SK-N-SH (cell line): ENCODE data around the gene PSMD14. TPM values are rescaled to one million over a fixed set of nuclear protein-coding genes. Genes with fewer than 3 reads are reported as not detected.

Source experiments
- CTCF ChIA-PET: fragments of 300-600, 350-600 bp; formaldehyde crosslinking; extraction: SDS; loops from one replicate; lab custom pipeline; 2021; lab: Yijun Ruan, JAX
- POLR2A ChIA-PET: fragments of 350-600 bp; sonication (Branson Sonifier 250); formaldehyde crosslinking; extraction: SDS; loops from one replicate; lab custom pipeline; 2020; ENCODE audit warnings: antibody characterized with exemption, inconsistent platforms; lab: Yijun Ruan, JAX
- DNase-seq: peaks from one replicate; pipeline ENCODE4 v3.0.0; 2012
- H2AFZ ChIP-seq: fragments of 200-600 bp; sonication (generic); 2 replicates; pipeline ENCODE4 v1.8.1; 2016; ENCODE audit warnings: antibody characterized with exemption, mild to moderate bottlenecking, low read depth
- H3F3A ChIP-seq: fragments of 200-600 bp; sonication (generic); replicated peaks from 2 replicates; pipeline ENCODE3; 2016; ENCODE audit warnings: antibody characterized with exemption, mild to moderate bottlenecking; ENCODE audit not compliant: insufficient read depth
- H3K27ac ChIP-seq, 2 experiments: fragments of 200-500 bp in 1 of 2; fragments of 200-600 bp in 1 of 2; sonication (Bioruptor generic) in 1 of 2; sonication (generic), shearing (Covaris generic) in 1 of 2; 2 replicates each; pipeline versions ENCODE4 v1.5.1 to v1.6.1; 2014 to 2016; ENCODE audit warnings: low read depth in 2 of 2, inconsistent platforms in 1 of 2, low read length in 1 of 2, mild to moderate bottlenecking in 1 of 2, mixed read lengths in 1 of 2
- H3K27me3 ChIP-seq: fragments of 200-600 bp; sonication (generic), shearing (Covaris generic); 2 replicates; pipeline ENCODE4 v1.6.1; 2016; ENCODE audit warnings: mixed run types; ENCODE audit not compliant: insufficient read depth
- H3K36me3 ChIP-seq, 2 experiments: fragments of 200-500 bp in 1 of 2; fragments of 200-600 bp in 1 of 2; sonication (Bioruptor generic) in 1 of 2; sonication (generic) in 1 of 2; replicated peaks in 1 of 2; 2 replicates each; pipeline versions ENCODE3 to v1.5.1; 2014 to 2016; ENCODE audit warnings: low read length in 1 of 2, mild to moderate bottlenecking in 1 of 2; ENCODE audit not compliant: insufficient read depth in 2 of 2, control insufficient read depth in 1 of 2
- H3K4me1 ChIP-seq, 2 experiments: fragments of 200-500 bp in 1 of 2; fragments of 200-600 bp in 1 of 2; sonication (Bioruptor generic) in 1 of 2; sonication (generic), shearing (Covaris generic) in 1 of 2; 2 replicates each; pipeline versions ENCODE4 v1.5.1 to v1.6.1; 2014 to 2016; ENCODE audit warnings: low read depth in 1 of 2, low read length in 1 of 2, mixed run types in 1 of 2; ENCODE audit not compliant: insufficient read depth in 2 of 2, control insufficient read depth in 1 of 2
- H3K4me2 ChIP-seq: fragments of 200-600 bp; sonication (generic), shearing (Covaris generic); 2 replicates; pipeline ENCODE4 v1.6.1; 2017; ENCODE audit warnings: mixed run types
- H3K4me3 ChIP-seq, 2 experiments: fragments of 200-500 bp in 1 of 2; fragments of 200-600 bp in 1 of 2; sonication (Bioruptor generic) in 1 of 2; sonication (generic), shearing (Covaris generic) in 1 of 2; 2 replicates each; pipeline versions ENCODE4 v1.5.1 to v1.8.1; 2014 to 2016; ENCODE audit warnings: low read depth in 2 of 2, inconsistent platforms in 1 of 2, low read length in 1 of 2, mild to moderate bottlenecking in 1 of 2, mixed read lengths in 1 of 2, moderate library complexity in 1 of 2
- H3K79me2 ChIP-seq: fragments of 200-600 bp; sonication (generic); 2 replicates; pipeline ENCODE4 v1.8.1; 2017; ENCODE audit warnings: mild to moderate bottlenecking; ENCODE audit not compliant: insufficient read depth
- H3K9ac ChIP-seq: fragments of 200-600 bp; sonication (generic); 2 replicates; pipeline ENCODE4 v1.6.1; 2017; ENCODE audit warnings: mixed run types
- H3K9me2 ChIP-seq: fragments of 200-600 bp; sonication (generic); 2 replicates; pipeline ENCODE4 v1.6.1; 2017; ENCODE audit warnings: mixed run types
- H3K9me3 ChIP-seq: fragments of 200-600 bp; sonication (generic); 2 replicates; pipeline ENCODE4 v1.6.1; 2017; ENCODE audit warnings: mixed run types, mild to moderate bottlenecking, moderate library complexity
- H4K20me1 ChIP-seq: fragments of 200-600 bp; sonication (generic); 2 replicates; pipeline ENCODE4 v1.6.1; 2017; ENCODE audit warnings: mild to moderate bottlenecking, mixed run types; ENCODE audit not compliant: insufficient read depth
- EP300 ChIP-seq, 2 experiments: IDR thresholded peaks; 2 replicates each; pipeline versions ENCODE4 v1.4.0 to v1.6.1; 2012; ENCODE audit warnings: borderline replicate concordance in 1 of 2, low read depth in 1 of 2, low read length in 1 of 2
- EZH2phosphoT487 ChIP-seq: fragments of 200-600 bp; sonication (generic); IDR thresholded peaks from 2 replicates; pipeline ENCODE4 v1.6.1; 2017; ENCODE audit warnings: low read depth, mixed run types, mild to moderate bottlenecking, antibody characterized with exemption, moderate library complexity, borderline replicate concordance
- GABPA ChIP-seq: IDR thresholded peaks from 2 replicates; pipeline ENCODE4 v1.4.0; 2012; ENCODE audit warnings: low read depth, mild to moderate bottlenecking
- MEF2A ChIP-seq: IDR thresholded peaks from 2 replicates; pipeline ENCODE4 v1.4.0; 2012; ENCODE audit warnings: low read depth, borderline replicate concordance
- MXI1 ChIP-seq: IDR thresholded peaks from 2 replicates; pipeline ENCODE4 v1.6.1; 2012; ENCODE audit warnings: mild to moderate bottlenecking, low read depth, low read length, improper control_type of control experiment
- REST ChIP-seq: IDR thresholded peaks from 2 replicates; pipeline ENCODE4 v1.6.1; 2012; ENCODE audit warnings: mild to moderate bottlenecking, low read depth, low read length, moderate library complexity
- RXRA ChIP-seq: IDR thresholded peaks from 2 replicates; pipeline ENCODE4 v1.4.0; 2012; ENCODE audit warnings: low read depth, mild to moderate bottlenecking, borderline replicate concordance
- TEAD4 ChIP-seq: IDR thresholded peaks from 2 replicates; pipeline ENCODE4 v1.4.0; 2012; ENCODE audit warnings: mild to moderate bottlenecking, borderline replicate concordance; ENCODE audit not compliant: insufficient read depth
- YY1 ChIP-seq: IDR thresholded peaks from 2 replicates; pipeline ENCODE4 v1.4.0; 2012; ENCODE audit warnings: low read depth, mild to moderate bottlenecking
- WGBS: methylation state at CpG from one replicate; pipeline ENCODE4 v1.1.6; 2017; ENCODE audit warnings: low lambda C conversion rate; 5-methylcytosine and 5-hydroxymethylcytosine counted together
- polyA plus RNA-seq, 3 experiments: library from polyadenylated mRNA; depleted of rRNA; stranded (reverse); fragments of >200 nt; gene quantifications; 2 replicates each; pipeline ENCODE4 v1.2.3, GENCODE V29; 2012

PSMD14 gene
- polyA plus RNA-seq, 1 of the 3 experiments (the other 2 are of a cell fraction): 50.4 TPM

- 19% methylated on average over 60 of the region's 125 CpGs for WGBS
These were observed 115.5 kb downstream of the PSMD14 start for GRCh38 chr2:161423421-161424393.

DNA sequence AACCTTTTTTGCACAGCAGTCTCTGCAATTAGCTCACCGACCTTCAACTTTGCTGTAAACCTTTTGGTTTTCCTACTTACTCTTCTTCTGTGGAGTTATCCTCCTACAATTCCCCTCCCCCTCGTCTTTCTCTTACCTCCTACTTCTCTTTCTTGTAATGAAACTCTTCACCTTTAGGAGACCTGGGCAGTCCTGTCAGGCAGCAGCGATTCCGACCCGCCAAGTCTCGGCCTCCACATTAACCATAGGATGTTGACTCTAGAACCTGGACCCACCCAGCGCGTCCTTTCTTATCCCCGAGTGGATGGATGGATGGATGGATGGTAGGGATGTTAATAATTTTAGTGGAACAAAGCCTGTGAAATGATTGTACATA is 116.2 kb downstream of the PSMD14 start:
- Histone ChIP-seq H3K9ac (no peak overlapping the region), H3K4me2 (no peak overlapping the region), H3K4me1 (peaks cover 0 to 6% of the 10 kb centered on the region in 2 experiments; a peak in 1 of 4 replicates), H4K20me1 (no peaks in the 10 kb centered on the region), H3K9me3 (no peaks in the 10 kb centered on the region), H3K36me3 (no peaks in the 10 kb centered on the region), H3K27me3 (peaks cover 52% of the 10 kb centered on the region; the same call in 1 of the 2 replicates), H3F3A (no peaks in the 10 kb centered on the region), H3K27ac (no peak overlapping the region), H3K9me2 (no peaks in the 10 kb centered on the region), H2AFZ (no peak overlapping the region), H3K79me2 (no peaks in the 10 kb centered on the region), H3K4me3 (no peak overlapping the region; a peak in 1 of 4 replicates)
- DNase-seq: no peak
- WGBS: 87% methylated on average over 9 of the region's 9 CpGs
- CTCF ChIA-PET: interaction anchor here (1.0 to 2.5 kb wide), 5 partner anchors 7 to 118 kb away, joined by 3 to 5 read pairs (median 3); no protein-coding TSS in a partner anchor
- POLR2A ChIA-PET: no interaction called here
- TF ChIP-seq MEF2A (no peak), EZH2phosphoT487 (peak; percentile 56; the same call in 1 of the 2 replicates), RXRA (no peak), REST (no peak)

More at GRCh38 chr2:161423421-161424393, 115.5 kb downstream of the PSMD14 start:
- Histone ChIP-seq H3K9me2 (no peaks in the 10 kb centered on the region), H4K20me1 (no peaks in the 10 kb centered on the region), H3K4me3 (peak overlapping the region; percentile 34 to 36; a peak in 3 of 4 replicates), H3K9ac (no peak overlapping the region), H3K27me3 (peaks cover 59% of the 10 kb centered on the region)
- TF ChIP-seq YY1: no peak
- no peak for TF ChIP-seq GABPA
- TF ChIP-seq MXI1: no peak
- no peak for TF ChIP-seq TEAD4
- no peak for TF ChIP-seq EP300 (IDR thresholded peaks at IDR 0.05; ENCODE audit: borderline replicate concordance in 1 of 2, low read depth in 1 of 2, low read length in 1 of 2)
- TF ChIP-seq, all 33 proteins: peak for 0
- H3K79me2 ChIP-seq: no peaks in the 10 kb centered on the region
- peak overlapping the region; percentile 35 for H3K4me2 ChIP-seq
- H3K27ac ChIP-seq: no peak overlapping the region
- H3K36me3 ChIP-seq: no peaks in the 10 kb centered on the region
- H3F3A ChIP-seq: no peaks in the 10 kb centered on the region
- peaks cover 0 to 9% of the 10 kb centered on the region in 2 experiments; a peak in 1 of 4 replicates for H3K4me1 ChIP-seq
- DNase-seq: peak; percentile 73
- peak overlapping the region; percentile 75; the same call in 1 of the 2 replicates for H2AFZ ChIP-seq
- ChIA-PET CTCF (interaction anchor here (1.0 to 1.3 kb wide), 4 partner anchors 9 to 117 kb away, joined by 3 to 4 read pairs (median 3); no protein-coding TSS in a partner anchor), POLR2A (no interaction called here)
- no peaks in the 10 kb centered on the region for H3K9me3 ChIP-seq
